Heart left ventricle (tissue), 16 donors: ENCODE data around the gene XPNPEP1. TPM values are rescaled to one million over a fixed set of nuclear protein-coding genes. Genes with fewer than 3 reads are reported as not detected.

Experiments
- ATAC-seq, 4 donors: fragments of 200-7000 bp; cut with Tn5 transposase; one replicate each; pipeline ENCODE4 v1.9.1; 2020 to 2022; ENCODE audit warnings: moderate library complexity in 4 of 4, mild to moderate bottlenecking in 3 of 4, moderate number of reproducible peaks in 1 of 4
- DNase-seq, 5 donors: peaks; one replicate each; pipeline ENCODE4 v3.0.0-alpha.2; 2020
- H3K27ac ChIP-seq, 12 donors: fragments of 200-600 bp; sonication (generic) in 4 of 12; one replicate each; pipeline versions ENCODE4 v1.5.0 to v1.8.0; 2016 to 2022; ENCODE audit warnings: mild to moderate bottlenecking in 2 of 12
- H3K27me3 ChIP-seq, 9 donors: fragments of 200-600 bp; sonication (generic) in 2 of 9; one replicate each; pipeline versions ENCODE4 v1.5.1 to v1.8.0; 2016 to 2022; ENCODE audit warnings: mild to moderate bottlenecking in 3 of 9
- H3K36me3 ChIP-seq, 9 donors: fragments of 200-600 bp; sonication (generic) in 2 of 9; one replicate each; pipeline versions ENCODE4 v1.5.0 to v1.8.0; 2018 to 2022; ENCODE audit warnings: mild to moderate bottlenecking in 2 of 9
- H3K4me1 ChIP-seq, 12 donors: fragments of 200-600 bp; sonication (generic) in 4 of 12; one replicate each; pipeline versions ENCODE4 v1.5.0 to v1.8.0; 2016 to 2022; ENCODE audit warnings: mild to moderate bottlenecking in 3 of 12
- H3K4me3 ChIP-seq, 12 donors: fragments of 200-600 bp; sonication (generic) in 4 of 12; one replicate each; pipeline versions ENCODE4 v1.5.0 to v1.8.0; 2017 to 2022; ENCODE audit warnings: mild to moderate bottlenecking in 9 of 12, moderate library complexity in 4 of 12
- H3K9me3 ChIP-seq, 12 donors: fragments of 200-600 bp; sonication (generic) in 4 of 12; one replicate each; pipeline versions ENCODE4 v1.5.0 to v1.8.0; 2016 to 2022; ENCODE audit warnings: mild to moderate bottlenecking in 1 of 12
- CTCF ChIP-seq, 12 donors: fragments of 200-600 bp; sonication (generic) in 4 of 12; IDR thresholded peaks; one replicate each; pipeline versions ENCODE4 v1.5.0 to v1.8.0; 2018 to 2022; ENCODE audit warnings: antibody characterized with exemption in 12 of 12, mild to moderate bottlenecking in 5 of 12
- POLR2A ChIP-seq, 2 donors: fragments of 450-650 bp; IDR thresholded peaks; one replicate each; pipeline ENCODE4 v1.6.1; 2017; ENCODE audit warnings: antibody characterized with exemption in 2 of 2, mild to moderate bottlenecking in 2 of 2, moderate library complexity in 2 of 2
- WGBS, 4 donors: extraction: QIAGEN DNeasy Blood & Tissue Kit in 2 of 4; methylation state at CpG; one replicate each; pipeline versions ENCODE4 v1.1.5 to v1.1.7; 2013 to 2018; 5-methylcytosine and 5-hydroxymethylcytosine counted together
- intact Hi-C, 10 donors: fragments of 100-400 bp; cut with DNase I; formaldehyde crosslinking; loops; one replicate each; pipeline versions ENCODE4 v1.11.1 to v1.14.2; 2022
- polyA plus RNA-seq, 2 donors: library from polyadenylated mRNA; stranded (reverse); fragments of 200-250 nt; gene quantifications; one replicate each; pipeline ENCODE4 v1.2.3, GENCODE V29; 2013
- total RNA-seq, 9 donors: library from RNA; depleted of rRNA in 2 of 9; stranded (reverse); fragments of >200 nt in 2 of 9; fragmentation: NEBNext Ultra II Directional in 3 of 9; extraction: Animal tissue kit (Norgen Biotek cat#: 25700) in 3 of 9; gene quantifications; one replicate each; pipeline versions ENCODE4 v1.1.0 to v1.2.4, GENCODE V29; 2016 to 2023
- donor health status: ischemic (EF 13 %, LVEDD 7.1; RV severe dilation, severe dysfunction).
- donor health status: healthy with polysubstance abuse.
- donor health status: DM: no; HTN: yes; CAD: no.
- donor health status: DM: no; HTN: no; CAD: no.
- donor health status: ischemic (EF 25% LVEDD 6.9; RV normal size, moderate dysfunction).
- donor health status: ischemic (EF 25% LVEDD 5.7; RV mildly dilated, moderate dysfunction).
- donor health status: healthy.
- donor health status: DM: yes; HTN: yes; CAD: no.
- donor health status: ischemic (EF 35%, LVEDD 5.7; RV mildly dilated, moderate dysfunction).
- donor health status: nonischemic (EF 11% LVEDD 7.7; RV severe dilation, severe dysfunction).
- donor health status: DM: yes; HTN: yes; CAD: no.
- donor health status: PGD.
- donor health status: ischemic (EF 29% LVEDD 5.4; RV normal size, mild dysfunction).
- donor health status: nonischemic (EF 23%, LVEDD 6.1; RV moderate dilation, normal function).

XPNPEP1 gene
- total and polyA plus RNA-seq, 11 donors = 14.5 to 77.0 (median 46.2) TPM

DNA sequence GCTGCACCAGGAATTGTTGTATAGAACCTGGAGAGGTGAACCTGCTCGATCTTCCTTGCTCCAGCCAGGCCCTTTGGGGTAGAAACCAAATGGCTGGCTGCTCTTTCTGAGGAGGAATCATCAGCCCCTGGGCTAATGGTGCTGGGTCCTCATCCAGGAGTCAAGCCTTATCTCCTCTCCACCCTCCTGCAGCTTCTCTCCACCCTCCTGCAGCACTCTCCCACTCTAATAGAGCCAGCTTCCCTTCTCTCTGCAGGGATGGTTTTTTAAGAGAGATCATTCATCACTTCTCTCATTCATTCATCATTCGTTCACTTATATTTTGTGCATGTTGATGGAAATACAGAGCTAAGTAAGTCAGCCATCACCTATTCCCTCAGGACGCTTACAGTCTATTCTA, 103.5 kb downstream of the XPNPEP1 start:
- intact Hi-C loops = no loop called here
- ATAC-seq (no peak), DNase-seq (no peak)
- TF ChIP-seq POLR2A (IDR thresholded peaks at IDR 0.05) (no peak), CTCF (IDR thresholded peaks at IDR 0.05) (no peak)
- Histone ChIP-seq H3K9me3 (no peaks in the 10 kb centered on the region), H3K4me3 (no peak overlapping the region), H3K36me3 (no peaks in the 10 kb centered on the region), H3K27me3 (peaks cover 0 to 7% (median 0%) of the 10 kb centered on the region in 9 donors), H3K4me1 (no peaks in the 10 kb centered on the region), H3K27ac (no peak overlapping the region)
- WGBS, 4 donors = 80 to 84% (median 84%) methylated on average over 3 of the region's 3 CpGs

Other genes starting within 250 kb of the XPNPEP1 start
- gene ADD3, start 84.5 kb upstream of the XPNPEP1 start, total RNA-seq = 100 to 1,000 TPM in 5 of 9 donors, 10 to 100 TPM in 4; 47.9 to 659 (median 103) TPM
- gene ADD3, start 84.5 kb upstream of the XPNPEP1 start, polyA plus RNA-seq = 10 to 100 TPM; 28.8 to 51.8 TPM